Measurements from ENCODE around the gene CRYBG2. TPM values are rescaled to one million over a fixed set of nuclear protein-coding genes. Genes with fewer than 3 reads are reported as not detected.

CRYBG2 gene
- total RNA-seq, 1 experiment from 2014 or later: 21.1 TPM

- TF ChIP-seq PRDM15 (CRISPR knock-in tag; IDR thresholded peaks at IDR 0.05): no peak
Measured at GRCh38 chr1:26359981-26360806, 6.3 kb upstream of the CRYBG2 start (continued).

- ATAC-seq: peak; percentile 11; the same call in 1 of the 2 replicates
Measured at GRCh38 chr1:26358411-26359384, 4.8 kb upstream of the CRYBG2 start.

GRCh38 chr1:26357121-26357602 lies 3.2 kb upstream of the CRYBG2 start:
- no peaks in the 10 kb centered on the region for H3K36me3 Mint-ChIP-seq
- no peak for TF ChIP-seq MXD4 (CRISPR knock-in tag; IDR thresholded peaks at IDR 0.05; ENCODE audit: borderline replicate concordance)
- TF ChIP-seq TEAD1 (CRISPR knock-in tag; IDR thresholded peaks at IDR 0.05): no peak
- no peak for TF ChIP-seq NR3C1 (CRISPR knock-in tag; conservative IDR thresholded peaks at IDR 0.05; ENCODE audit: low read depth)
- TF ChIP-seq KAT7 (CRISPR knock-in tag; IDR thresholded peaks at IDR 0.05; ENCODE audit: borderline replicate concordance): no peak
- no peak for TF ChIP-seq CTCF (IDR thresholded peaks at IDR 0.05)
- no peak for TF ChIP-seq ZNF671 (CRISPR knock-in tag; IDR thresholded peaks at IDR 0.05)
- no peak for TF ChIP-seq ZNF425 (CRISPR knock-in tag; conservative IDR thresholded peaks at IDR 0.05)
- no peak for TF ChIP-seq MLX (CRISPR knock-in tag; IDR thresholded peaks at IDR 0.05)
- no peak for TF ChIP-seq NFE2L1 (CRISPR knock-in tag; IDR thresholded peaks at IDR 0.05)
- no peak for TF ChIP-seq RORB (CRISPR knock-in tag; IDR thresholded peaks at IDR 0.05)
- no peak for TF ChIP-seq ZNF121 (CRISPR knock-in tag; IDR thresholded peaks at IDR 0.05)

More at GRCh38 chr1:26358411-26359384, 4.8 kb upstream of the CRYBG2 start:
- POLR2A ChIA-PET: interaction anchor here (0.7 kb wide), 1 partner anchor 124 kb away, joined by 5 read pairs; the partner anchor contains the start of gene CEP85
- CTCF ChIA-PET: interaction anchor here (0.6 to 1.8 kb wide), 11 partner anchors 8 to 323 kb away, joined by 3 to 7 read pairs (median 4); partner anchors contain the start of gene SH3BGRL3
- Mint-ChIP-seq H3K9me3 (no peaks in the 10 kb centered on the region), H3K4me1 (peaks cover 38% of the 10 kb centered on the region), H3K27me3 (ENCODE audit: low read depth) (peaks cover 38% of the 10 kb centered on the region), H3K4me3 (peak overlapping the region; percentile 83), H3K27ac (no peak overlapping the region; the same call in 1 of the 2 replicates), H3K36me3 (no peaks in the 10 kb centered on the region)
- no peak for DNase-seq (ENCODE audit: low spot score)
- TF ChIP-seq ZNF121 (CRISPR knock-in tag; IDR thresholded peaks at IDR 0.05) (peak; percentile 64; the same call in 1 of the 2 replicates), ZNF281 (CRISPR knock-in tag; IDR thresholded peaks at IDR 0.05) (no peak), ZNF416 (CRISPR knock-in tag; IDR thresholded peaks at IDR 0.05) (peak; percentile 61; the same call in 1 of the 2 replicates)

More at GRCh38 chr1:26357121-26357602, 3.2 kb upstream of the CRYBG2 start:
- H3K9me3 Mint-ChIP-seq: no peaks in the 10 kb centered on the region
- DNase-seq (ENCODE audit: low spot score): no peak
- H3K27me3 Mint-ChIP-seq (ENCODE audit: low read depth): peaks cover 26% of the 10 kb centered on the region
- no peak overlapping the region for H3K4me3 Mint-ChIP-seq
- no peak for ATAC-seq
- ChIA-PET CTCF (interaction anchor here (1.0 to 1.8 kb wide), 3 partner anchors 19 to 143 kb away, joined by 3 to 7 read pairs (median 4); no protein-coding TSS in a partner anchor), POLR2A (no interaction called here)
- H3K4me1 Mint-ChIP-seq: peaks cover 42% of the 10 kb centered on the region
- no peak overlapping the region for H3K27ac Mint-ChIP-seq

Data from WTC11 (cell line).